Measurements from ENCODE around the gene TRIM27.
"Not testable (repeated sequence)": the region's sequence is repeated elsewhere in the genome, so short reads cannot be mapped to it uniquely, and the experiment has no call there.

TRIM27 gene

GRCh38 chr6:28941684-28942448 lies 18.1 kb upstream of the TRIM27 start:
- no peak for DNase-seq

GRCh38 chr6:28940858-28941683 lies 17.3 kb upstream of the TRIM27 start:
- DNase-seq: peak; percentile 90

DNA sequence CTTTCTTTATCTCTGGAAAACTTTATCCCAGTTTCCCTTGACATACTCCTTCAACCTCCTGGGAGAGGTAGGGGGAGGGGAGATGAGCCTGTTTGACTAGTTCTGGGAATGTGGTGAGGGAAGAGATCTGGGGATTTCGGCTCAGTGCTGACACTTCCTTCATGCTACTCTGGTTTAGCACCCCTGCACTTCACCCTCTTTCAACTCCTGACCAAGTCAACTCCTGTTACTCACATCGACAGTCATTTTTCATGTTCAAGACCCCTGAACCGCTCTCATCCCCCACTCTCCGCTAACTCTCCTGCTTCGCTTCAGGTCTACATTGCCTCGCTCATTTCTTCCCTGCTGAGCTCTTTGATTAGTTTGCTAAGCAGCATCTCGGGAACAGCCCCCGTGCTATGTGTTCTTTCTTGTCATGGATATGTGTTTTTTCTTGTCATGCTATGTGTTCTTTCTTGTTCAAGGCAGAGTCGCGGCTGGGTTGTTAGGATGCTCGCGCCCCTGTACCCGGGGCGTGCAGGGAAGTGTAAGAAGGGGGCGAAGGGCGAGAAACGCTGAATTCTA lies 16.6 kb upstream of the TRIM27 start:
- peak; percentile 66 for DNase-seq

DNA sequence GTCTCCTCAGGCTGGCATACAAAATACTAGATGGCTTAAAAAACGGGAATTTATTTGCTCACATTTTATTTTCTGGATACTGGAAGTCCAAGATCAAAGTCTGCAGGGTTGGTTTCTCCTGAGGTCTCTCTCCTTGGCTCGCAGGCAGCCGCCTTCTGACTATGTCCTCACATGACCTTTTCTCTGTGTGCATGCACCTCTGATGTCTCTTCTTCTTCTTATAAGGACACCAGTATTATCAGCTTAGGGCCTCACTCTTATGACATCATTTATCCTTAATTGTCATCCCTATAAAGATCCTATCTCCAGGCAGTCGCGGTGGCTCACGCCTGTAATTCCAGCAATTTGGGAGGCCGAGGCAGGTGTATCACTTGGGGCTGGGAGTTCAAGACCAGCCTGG lies 9.3 kb upstream of the TRIM27 start:
- DNase-seq: no peak

GRCh38 chr6:28929887-28930620 lies 6.3 kb upstream of the TRIM27 start:
- DNase-seq: no peak

DNA sequence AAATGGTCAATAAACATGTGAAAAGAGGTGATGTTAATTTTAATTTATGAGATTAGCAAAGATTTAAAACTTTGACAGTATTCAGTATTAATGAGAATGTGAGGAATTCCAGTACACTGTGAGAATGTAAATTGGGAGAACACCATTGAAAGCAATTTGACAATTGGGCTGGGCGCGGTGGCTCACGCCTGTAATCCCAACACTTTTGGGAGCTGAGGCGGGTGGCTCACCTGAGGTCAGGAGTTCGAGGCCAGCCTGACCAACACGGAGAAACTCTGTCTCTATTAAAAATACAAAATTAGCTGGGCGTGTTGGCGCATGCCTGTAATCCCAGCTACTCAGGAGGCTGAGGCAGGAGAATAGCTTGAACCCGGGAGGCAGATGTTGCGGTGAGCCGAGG lies 5.6 kb upstream of the TRIM27 start:
- not testable (repeated sequence) for DNase-seq

DNA sequence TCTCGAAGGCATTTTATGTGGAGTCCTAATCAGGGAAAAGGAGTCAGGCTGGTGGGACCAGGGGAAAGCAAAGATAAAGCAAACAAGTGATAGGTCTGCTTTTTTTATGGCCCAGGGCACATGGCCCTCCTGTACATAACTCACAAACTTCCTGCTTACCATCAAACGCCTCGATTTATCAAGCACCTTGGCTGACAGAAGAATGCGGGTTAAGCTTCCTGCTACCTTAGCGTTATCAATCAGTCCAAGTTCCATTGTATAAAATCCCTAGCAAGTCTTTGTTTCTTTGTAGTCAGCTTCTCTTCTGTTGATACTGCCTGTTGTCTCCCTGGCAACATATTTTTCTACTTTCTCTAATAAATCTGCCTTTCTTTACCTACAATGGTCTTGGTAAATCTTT lies 4.1 kb upstream of the TRIM27 start:
- DNase-seq: no peak

GRCh38 chr6:28922821-28923317 lies 916 bp downstream of the TRIM27 start:
- DNase-seq: peak; percentile 62

DNA sequence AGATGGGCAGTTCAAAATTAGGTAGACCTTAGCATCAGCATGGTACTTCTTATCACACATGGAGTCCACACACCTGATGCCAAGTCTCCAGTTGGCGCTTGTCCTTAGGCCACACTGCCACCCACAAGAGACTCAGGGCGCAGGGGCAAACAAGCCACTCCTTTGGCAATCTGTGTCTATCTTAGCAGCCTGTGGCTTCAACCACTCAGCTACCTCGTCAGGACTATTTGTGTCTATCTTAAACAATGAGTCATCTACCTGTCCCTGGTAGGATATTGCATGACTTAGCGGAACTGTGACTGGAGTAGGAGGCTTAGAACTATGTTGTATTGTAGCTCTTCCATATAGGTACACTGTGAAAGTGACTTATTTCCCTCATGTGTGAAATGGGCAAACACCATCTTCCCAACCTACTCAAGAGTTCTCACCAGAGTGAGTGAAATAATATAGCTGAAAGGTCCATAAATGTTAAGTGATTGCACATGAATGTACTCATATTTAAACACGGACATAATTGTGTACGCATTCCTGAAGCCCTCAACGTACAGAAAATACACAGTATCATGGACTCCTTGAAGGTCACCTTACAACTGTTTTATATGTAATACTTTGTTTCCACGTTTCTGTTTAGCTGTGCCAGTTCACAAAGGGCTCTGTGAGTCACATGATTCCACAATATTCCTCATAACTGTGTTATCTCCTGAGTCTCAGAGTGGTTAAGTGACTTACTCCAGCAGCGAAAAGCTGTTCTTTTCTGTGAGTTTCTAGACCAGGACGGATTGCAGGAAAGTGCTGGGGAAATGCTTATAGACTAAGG lies 1.6 kb downstream of the TRIM27 start:
- peak; percentile 84 for DNase-seq

DNA sequence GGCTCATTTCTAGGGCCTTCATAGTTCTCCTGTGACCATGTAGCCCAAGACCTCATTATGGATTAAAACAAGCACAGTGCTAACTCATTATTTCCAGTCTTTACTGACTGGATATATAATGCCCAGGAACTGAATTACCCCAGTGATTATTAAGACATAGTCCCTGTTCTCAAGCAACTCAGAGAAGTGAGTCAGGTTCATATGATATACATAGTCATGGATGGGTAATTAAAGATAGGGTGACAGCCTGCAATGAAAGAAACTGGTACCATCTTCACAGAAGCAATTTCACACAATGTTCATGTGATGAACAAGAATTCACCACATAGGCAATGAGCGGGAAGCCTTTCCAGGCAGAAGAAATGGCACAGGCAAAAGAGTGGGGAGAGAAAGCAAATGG lies 3.5 kb downstream of the TRIM27 start:
- no peak for DNase-seq

DNA sequence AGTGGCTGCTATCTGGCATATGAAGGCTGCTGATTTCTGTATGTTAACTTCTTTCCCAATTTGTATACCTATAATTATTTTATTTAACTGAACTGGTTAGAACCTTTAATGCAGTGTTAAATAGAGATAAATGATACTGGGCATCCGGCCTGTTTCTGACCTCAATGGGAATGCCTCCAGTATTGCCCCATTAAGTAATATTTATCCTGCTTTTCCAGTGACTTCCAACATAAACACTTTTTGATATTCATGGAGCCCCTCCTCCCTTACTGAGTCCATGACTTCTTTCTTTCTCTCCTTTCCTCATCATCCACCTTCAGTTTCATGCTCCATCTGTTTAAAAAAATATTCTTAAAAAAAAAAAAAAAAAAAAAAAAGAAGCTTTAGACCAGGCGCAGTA lies 8.8 kb downstream of the TRIM27 start:
- no peak for DNase-seq

DNA sequence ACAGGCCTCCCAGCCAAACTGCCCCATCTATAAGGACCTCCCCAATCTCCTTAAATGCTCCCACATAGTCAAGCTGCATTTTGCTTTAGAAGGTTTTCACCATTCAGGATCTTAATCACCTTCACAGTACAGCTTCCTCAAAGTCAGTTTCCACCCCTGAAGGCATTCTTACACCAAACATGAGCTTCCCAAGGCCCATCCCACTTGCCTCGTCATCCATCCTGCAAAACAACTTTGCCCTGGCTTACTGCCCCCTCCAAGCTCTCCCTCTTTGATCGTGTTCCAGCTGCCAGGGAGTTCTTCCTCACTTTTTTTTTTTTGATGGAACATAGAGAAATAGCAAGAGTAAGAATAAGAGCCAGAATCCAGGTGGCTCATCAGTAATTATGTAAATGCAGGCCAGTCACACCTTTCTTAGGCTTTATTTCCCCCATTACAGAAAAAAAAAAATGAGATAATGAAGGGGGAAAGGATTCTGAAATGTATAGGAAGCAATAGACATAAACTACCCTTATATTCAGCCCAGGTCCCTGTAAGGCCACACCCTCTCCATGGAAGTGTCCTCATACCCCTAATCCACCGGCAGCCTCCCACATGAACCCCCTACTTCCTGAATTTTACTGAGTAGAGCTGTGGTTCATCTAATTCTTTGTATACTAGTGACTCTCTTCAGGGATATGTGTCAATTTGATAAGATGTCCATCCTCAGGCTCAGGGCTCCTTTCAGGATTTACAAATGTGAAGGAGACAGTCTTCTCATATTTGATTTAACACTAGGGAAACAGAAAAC lies 12.7 kb downstream of the TRIM27 start:
- no peak for DNase-seq

GRCh38 chr6:28907394-28907793 lies 16.4 kb downstream of the TRIM27 start:
- no peak for DNase-seq

DNA sequence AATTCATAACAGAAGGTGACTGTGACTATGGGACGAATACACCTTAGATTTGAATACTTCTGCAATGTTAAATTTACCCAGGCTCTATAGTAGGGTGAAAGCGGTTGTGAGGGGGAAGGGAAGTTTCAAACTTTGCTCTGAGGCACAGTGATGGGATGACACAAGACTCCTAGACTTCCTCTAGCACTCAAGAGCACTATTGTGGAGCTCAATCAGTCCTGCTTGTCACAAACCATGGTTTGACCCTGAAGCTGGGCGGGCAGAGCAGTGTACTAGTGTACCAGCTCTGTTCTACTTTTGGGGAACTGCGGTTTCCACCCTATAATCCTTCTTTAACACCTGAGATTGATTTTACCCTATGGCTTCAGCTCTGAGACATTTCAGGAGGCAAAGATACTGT lies 17.1 kb downstream of the TRIM27 start:
- no peak for DNase-seq

DNA sequence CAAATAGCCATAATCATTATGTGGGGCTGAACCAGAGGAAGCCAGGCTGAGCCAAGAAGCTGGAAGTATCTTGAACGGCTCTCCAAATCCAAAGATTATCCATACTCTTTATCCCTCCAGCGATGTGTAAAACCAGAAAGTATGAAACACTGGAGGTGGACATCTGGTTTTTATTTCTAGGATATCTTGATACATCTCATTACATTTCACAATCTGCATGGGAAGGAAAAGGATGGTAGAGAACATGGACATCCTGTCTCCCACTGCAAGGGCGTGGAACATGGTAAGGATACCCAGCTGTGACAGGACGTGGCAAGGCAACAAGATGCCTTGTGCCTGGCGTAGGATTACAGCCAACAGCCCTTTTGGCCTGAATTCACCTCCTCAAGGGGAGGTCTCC lies 20.1 kb downstream of the TRIM27 start:
- no peak for DNase-seq

- no peak for DNase-seq
Measured at GRCh38 chr6:28901831-28902230, 22.0 kb downstream of the TRIM27 start.

DNA sequence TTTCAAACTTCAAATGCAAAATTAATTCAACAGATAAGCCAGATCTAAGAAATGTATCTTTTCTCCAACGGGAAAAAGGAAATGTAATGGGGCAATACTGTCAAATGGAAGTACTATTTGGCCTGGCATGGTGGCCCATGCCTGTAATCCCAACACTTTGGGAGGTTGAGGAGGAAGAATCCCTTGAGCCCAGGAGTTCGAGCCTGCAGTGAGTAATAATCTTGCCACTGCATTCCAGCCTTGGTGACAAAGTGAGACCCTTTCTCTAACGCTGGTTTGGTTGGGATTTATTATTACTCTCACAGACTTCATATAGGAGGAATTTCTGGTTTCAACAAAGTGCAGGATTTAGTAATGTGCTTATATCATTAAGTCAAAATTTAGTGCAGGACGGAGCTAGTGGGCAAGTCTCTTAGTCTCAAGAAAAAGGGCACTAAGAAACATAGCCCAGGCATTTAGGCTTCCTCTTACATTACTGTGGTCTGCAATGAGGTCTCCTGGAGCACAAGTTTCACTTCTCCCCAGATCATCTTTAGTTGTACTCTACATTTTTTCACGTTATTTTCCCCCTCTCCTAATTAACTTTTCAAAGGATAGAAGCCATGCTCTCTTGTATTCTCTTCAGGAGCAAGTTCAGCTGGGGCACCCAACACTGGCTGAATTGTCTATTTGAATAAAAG lies 23.1 kb downstream of the TRIM27 start:
- peak; percentile 13 for DNase-seq

GRCh38 chr6:28898710-28898965 lies 25.1 kb downstream of the TRIM27 start:
- no peak for DNase-seq

DNA sequence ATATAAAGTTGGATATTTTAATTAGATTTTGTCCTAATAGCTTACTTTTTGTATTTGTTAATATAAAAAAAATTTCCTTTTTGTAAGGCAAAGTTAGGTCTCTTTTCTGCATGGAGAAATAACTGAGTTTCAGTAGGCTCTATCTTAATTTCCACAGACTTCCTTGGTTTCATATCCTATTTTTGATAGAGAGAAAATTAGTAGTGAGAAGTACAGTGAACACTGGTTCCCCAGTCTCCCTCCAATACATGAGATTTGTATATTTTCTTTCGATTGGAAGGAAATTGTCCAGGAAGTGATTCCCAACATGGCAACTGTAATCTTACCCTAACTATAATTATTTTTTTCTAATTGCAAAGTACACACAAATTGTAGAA lies 26.4 kb downstream of the TRIM27 start:
- no peak for DNase-seq

GRCh38 chr6:28896505-28897368 lies 27.0 kb downstream of the TRIM27 start:
- DNase-seq: peak; percentile 85
